HEK293 (cell line): Measurements from ENCODE around the gene TOM1L2.

Experiments
- BCL11A ChIP-seq: fragments of 450-650 bp; formaldehyde crosslinking; IDR thresholded peaks from 2 replicates; pipeline ENCODE4 v1.5.1; 2016; ENCODE audit warnings: low read depth, missing biosample characterization, missing genetic modification characterization
- BCL6B ChIP-seq: fragments of 450-650 bp; formaldehyde crosslinking; IDR thresholded peaks from 2 replicates; pipeline ENCODE4 v1.5.1; 2017; ENCODE audit warnings: missing biosample characterization, missing genetic modification characterization
- GLIS1 ChIP-seq: fragments of 450-650 bp; formaldehyde crosslinking; IDR thresholded peaks from 2 replicates; pipeline ENCODE4 v1.5.1; 2016; ENCODE audit warnings: missing biosample characterization, missing genetic modification characterization
- HOXC10 ChIP-seq: sonication (generic); formaldehyde crosslinking; IDR thresholded peaks from 2 replicates; pipeline ENCODE4 v1.8.1; 2023; ENCODE audit warnings: mild to moderate bottlenecking, missing genetic modification reagents
- INSM2 ChIP-seq: fragments of 450-650 bp; formaldehyde crosslinking; IDR thresholded peaks from 2 replicates; pipeline ENCODE4 v1.5.1; 2016; ENCODE audit warnings: missing biosample characterization, missing genetic modification characterization
- KLF17 ChIP-seq: fragments of 450-650 bp; formaldehyde crosslinking; IDR thresholded peaks from 2 replicates; pipeline ENCODE4 v1.5.1; 2016; ENCODE audit warnings: missing biosample characterization, missing genetic modification characterization
- SP3 ChIP-seq: fragments of 450-650 bp; formaldehyde crosslinking; IDR thresholded peaks from 2 replicates; pipeline ENCODE4 v1.5.1; 2016; ENCODE audit warnings: missing biosample characterization, missing genetic modification characterization
- ZBTB11 ChIP-seq: fragments of 450-650 bp; formaldehyde crosslinking; conservative IDR thresholded peaks from 2 replicates; pipeline ENCODE4 v1.5.1; 2016; ENCODE audit warnings: low read depth, missing biosample characterization, missing genetic modification characterization
- ZBTB17 ChIP-seq: fragments of 450-650 bp; formaldehyde crosslinking; IDR thresholded peaks from 2 replicates; pipeline ENCODE4 v1.5.1; 2016; ENCODE audit warnings: missing biosample characterization, missing genetic modification characterization
- ZBTB21 ChIP-seq: fragments of 450-650 bp; formaldehyde crosslinking; IDR thresholded peaks from 2 replicates; pipeline ENCODE4 v1.5.1; 2017; ENCODE audit warnings: missing biosample characterization, missing genetic modification characterization
- ZNF132 ChIP-seq: fragments of 450-650 bp; formaldehyde crosslinking; IDR thresholded peaks from 2 replicates; pipeline ENCODE4 v1.5.1; 2017; ENCODE audit warnings: missing biosample characterization, missing genetic modification characterization, borderline replicate concordance
- ZNF138 ChIP-seq: fragments of 450-650 bp; formaldehyde crosslinking; IDR thresholded peaks from 2 replicates; pipeline ENCODE4 v1.5.1; 2016; ENCODE audit warnings: missing biosample characterization, missing genetic modification characterization, borderline replicate concordance
- ZNF169 ChIP-seq: fragments of 450-650 bp; formaldehyde crosslinking; IDR thresholded peaks from 2 replicates; pipeline ENCODE4 v1.5.1; 2016; ENCODE audit warnings: missing biosample characterization, missing genetic modification characterization
- ZNF221 ChIP-seq: fragments of 450-650 bp; formaldehyde crosslinking; IDR thresholded peaks from 2 replicates; pipeline ENCODE4 v1.5.1; 2017; ENCODE audit warnings: missing biosample characterization, missing genetic modification characterization, borderline replicate concordance
- ZNF223 ChIP-seq: fragments of 450-650 bp; formaldehyde crosslinking; IDR thresholded peaks from 2 replicates; pipeline ENCODE4 v1.5.1; 2016; ENCODE audit warnings: missing biosample characterization, missing genetic modification characterization
- ZNF280C ChIP-seq: fragments of 450-650 bp; formaldehyde crosslinking; IDR thresholded peaks from 2 replicates; pipeline ENCODE4 v1.5.1; 2016; ENCODE audit warnings: missing biosample characterization, missing genetic modification characterization
- ZNF510 ChIP-seq: fragments of 450-650 bp; formaldehyde crosslinking; IDR thresholded peaks from 2 replicates; pipeline ENCODE4 v1.5.1; 2018; ENCODE audit warnings: mild to moderate bottlenecking, missing genetic modification characterization, missing biosample characterization; ENCODE audit not compliant: insufficient replicate concordance
- ZNF560 ChIP-seq: fragments of 450-650 bp; formaldehyde crosslinking; IDR thresholded peaks from 2 replicates; pipeline ENCODE4 v1.5.1; 2017; ENCODE audit warnings: missing biosample characterization, missing genetic modification characterization, borderline replicate concordance
- ZNF580 ChIP-seq: fragments of 450-650 bp; formaldehyde crosslinking; IDR thresholded peaks from 2 replicates; pipeline ENCODE4 v1.5.1; 2016; ENCODE audit warnings: missing biosample characterization, missing genetic modification characterization
- ZNF629 ChIP-seq: fragments of 450-650 bp; formaldehyde crosslinking; IDR thresholded peaks from 2 replicates; pipeline ENCODE4 v1.5.1; 2017; ENCODE audit warnings: missing biosample characterization, missing genetic modification characterization
- ZNF670 ChIP-seq: fragments of 450-650 bp; formaldehyde crosslinking; IDR thresholded peaks from 2 replicates; pipeline ENCODE4 v1.5.1; 2016; ENCODE audit warnings: missing biosample characterization, missing genetic modification characterization, low read depth
- ZNF692 ChIP-seq: fragments of 450-650 bp; formaldehyde crosslinking; IDR thresholded peaks from 2 replicates; pipeline ENCODE4 v1.5.1; 2016; ENCODE audit warnings: missing biosample characterization, missing genetic modification characterization
- ZNF76 ChIP-seq: fragments of 450-650 bp; formaldehyde crosslinking; IDR thresholded peaks from 2 replicates; pipeline ENCODE4; 2016; ENCODE audit warnings: low read depth, missing biosample characterization, missing genetic modification characterization, borderline replicate concordance
- ZNF785 ChIP-seq: fragments of 450-650 bp; formaldehyde crosslinking; IDR thresholded peaks from 2 replicates; pipeline ENCODE4 v1.5.1; 2016; ENCODE audit warnings: missing biosample characterization, missing genetic modification characterization
- ZNF843 ChIP-seq: fragments of 450-650 bp; formaldehyde crosslinking; IDR thresholded peaks from 2 replicates; pipeline ENCODE4 v1.5.1; 2016; ENCODE audit warnings: missing biosample characterization, missing genetic modification characterization
- ZSCAN18 ChIP-seq: fragments of 450-650 bp; formaldehyde crosslinking; IDR thresholded peaks from 2 replicates; pipeline ENCODE4 v1.5.1; 2016; ENCODE audit warnings: missing biosample characterization, missing genetic modification characterization

Gene TOM1L2

GRCh38 chr17:17836250-17836817 is 135.9 kb downstream of the TOM1L2 start (continued):
- TF ChIP-seq ZBTB11, result 0 out of 2 replicates have a peak, but pooled peaks have one; percentile 18
- TF ChIP-seq ZNF221 (tag by site-specific recombination), result 0 out of 2 replicates have a peak, but pooled peaks have one; percentile 14
- 0 out of 2 replicates have a peak, but pooled peaks have one; percentile 43 for TF ChIP-seq ZBTB17 (tag by site-specific recombination)
- TF ChIP-seq ZNF580, result peak; percentile 13; the same call in 1 of the 2 replicates
- no peak for TF ChIP-seq ZNF510 (tag by site-specific recombination)
- no peak for TF ChIP-seq ZNF132
- no peak for TF ChIP-seq ZNF560 (tag by site-specific recombination)
- TF ChIP-seq BCL6B (tag by site-specific recombination), result no peak
- peak; percentile 88 for TF ChIP-seq GLIS1 (tag by site-specific recombination)
- 0 out of 2 replicates have a peak, but pooled peaks have one; percentile 58 for TF ChIP-seq ZNF76 (tag by site-specific recombination)
- 0 out of 2 replicates have a peak, but pooled peaks have one; percentile 35 for TF ChIP-seq ZNF169 (tag by site-specific recombination)
- peak; percentile 57 for TF ChIP-seq BCL11A (tag by site-specific recombination)
- TF ChIP-seq KLF17 (tag by site-specific recombination), result peak; percentile 68
- TF ChIP-seq ZNF280C (tag by site-specific recombination), result no peak
- TF ChIP-seq ZNF843 (tag by site-specific recombination), result peak; percentile 53
- TF ChIP-seq ZNF629, result peak; percentile 97
- TF ChIP-seq ZBTB21 (tag by site-specific recombination), result peak; percentile 90
- TF ChIP-seq ZNF785 (tag by site-specific recombination), result 0 out of 2 replicates have a peak, but pooled peaks have one; percentile 29
- peak; percentile 63; the same call in 1 of the 2 replicates for TF ChIP-seq ZNF692 (tag by site-specific recombination)
- TF ChIP-seq SP3 (tag by site-specific recombination), result peak; percentile 59
- peak; percentile 46; the same call in 1 of the 2 replicates for TF ChIP-seq INSM2 (tag by site-specific recombination)
- no peak for TF ChIP-seq ZSCAN18
- no peak for TF ChIP-seq ZNF138 (tag by site-specific recombination)
- TF ChIP-seq ZNF670 (tag by site-specific recombination), result no peak
- no peak for TF ChIP-seq HOXC10 (CRISPR knock-in tag)
- 0 out of 2 replicates have a peak, but pooled peaks have one; percentile 36 for TF ChIP-seq ZNF223 (tag by site-specific recombination)
